CD4-positive, alpha-beta T cell (primary cell): ENCODE results near the gene YIPF7. TPM values are rescaled to one million over a fixed set of nuclear protein-coding genes. Genes with fewer than 3 reads are reported as not detected.

Source experiments
- ATAC-seq: fragments of 200-7000 bp; cut with Tn5 transposase; one replicate; pipeline ENCODE4 v1.10.0; 2022; ENCODE audit warnings: mild to moderate bottlenecking; ENCODE audit not compliant: poor library complexity
- CTCF ChIA-PET: fragments of 350-600 bp; sonication (Branson Sonifier 250); formaldehyde crosslinking; loops from one replicate; lab custom pipeline; 2021; ENCODE audit warnings: antibody characterized with exemption, inconsistent platforms; lab: Charles Lee
- POLR2A ChIA-PET: fragments of 350-600 bp; sonication (Branson Sonifier 250); formaldehyde crosslinking; loops from one replicate; lab custom pipeline; 2021; ENCODE audit warnings: antibody characterized with exemption, inconsistent platforms; lab: Charles Lee
- DNase-seq, 14 experiments: peaks; one replicate each; pipeline ENCODE4 v3.0.0-alpha.2; 2013 to 2020; ENCODE audit warnings: mixed read lengths in 2 of 14
- H3K27ac ChIP-seq, 2 donors: one replicate each; pipeline versions ENCODE4 v1.5.1 to v1.7.0; 2013; ENCODE audit warnings: low read length in 2 of 2, low read depth in 1 of 2, mild to moderate bottlenecking in 1 of 2
- H3K27me3 ChIP-seq, 2 experiments: 1 replicate in 1 of 2; 2 replicates in 1 of 2; pipeline versions ENCODE4 v1.6.1 to v1.7.0; 2013; ENCODE audit warnings: low read length in 2 of 2, control low read depth in 1 of 2, mild to moderate bottlenecking in 1 of 2, moderate library complexity in 1 of 2; ENCODE audit not compliant: insufficient read depth in 2 of 2, control insufficient read depth in 1 of 2
- H3K36me3 ChIP-seq: one replicate; pipeline ENCODE4 v1.6.1; 2013; ENCODE audit warnings: low read length, control low read depth; ENCODE audit not compliant: insufficient read depth
- H3K4me1 ChIP-seq: one replicate; pipeline ENCODE4 v1.6.1; 2013; ENCODE audit warnings: low read length, control low read depth; ENCODE audit not compliant: insufficient read depth
- H3K4me3 ChIP-seq: one replicate; pipeline ENCODE4 v1.5.1; 2013; ENCODE audit warnings: mild to moderate bottlenecking, low read length, moderate library complexity
- H3K9me3 ChIP-seq, 2 experiments: 1 replicate in 1 of 2; 2 replicates in 1 of 2; pipeline versions ENCODE4 v1.6.1 to v1.7.0; 2013; ENCODE audit warnings: low read length in 2 of 2, mild to moderate bottlenecking in 2 of 2, control low read depth in 1 of 2, moderate library complexity in 1 of 2; ENCODE audit not compliant: control insufficient read depth in 1 of 2, insufficient read depth in 1 of 2
- H3K27ac Mint-ChIP-seq: one replicate; pipeline ENCODE4 v1.8.0; 2020; ENCODE audit warnings: mixed read lengths
- H3K27me3 Mint-ChIP-seq: one replicate; pipeline ENCODE4 v1.8.0; 2021; ENCODE audit warnings: mixed read lengths
- H3K36me3 Mint-ChIP-seq: one replicate; pipeline ENCODE4 v1.8.0; 2021; ENCODE audit warnings: low read depth, mixed read lengths
- H3K4me1 Mint-ChIP-seq: one replicate; pipeline ENCODE4 v1.8.0; 2021; ENCODE audit warnings: low read depth, mixed read lengths
- H3K4me3 Mint-ChIP-seq: one replicate; pipeline ENCODE4 v1.8.0; 2020; ENCODE audit warnings: mild to moderate bottlenecking, mixed read lengths
- H3K9me3 Mint-ChIP-seq: one replicate; pipeline ENCODE4 v1.8.0; 2020; ENCODE audit warnings: mixed read lengths
- CTCF ChIP-seq: fragments of 200-600 bp; IDR thresholded peaks from one replicate; pipeline ENCODE4 v1.8.0; 2022; ENCODE audit warnings: antibody characterized with exemption, mild to moderate bottlenecking
- intact Hi-C, 2 experiments: fragments of 100-400 bp; cut with DNase I in 1 of 2; cut with micrococcal nuclease in 1 of 2; formaldehyde crosslinking; loops; one replicate each; pipeline versions ENCODE4 v1.15.1 to v1.9.0; 2023 to 2025; cut with DNase I, micrococcal nuclease
- total RNA-seq, 174 experiments: library from RNA in 2 of 174; stranded (reverse) in 2 of 174; gene quantifications; one replicate each; pipeline ENCODE4 v1.2.3 and lab custom pipeline; 2021 to 2026

YIPF7 gene
- total RNA-seq, 2 experiments from 2014 or later, result not detected

- DNase-seq (no peak), ATAC-seq (no peak)
- Histone ChIP-seq H3K4me3 (no peak overlapping the region), H3K27ac (no peak overlapping the region), H3K36me3 (no peaks in the 10 kb centered on the region), H3K27me3 (no peaks in the 10 kb centered on the region), H3K9me3 (peaks cover 9 to 11% of the 10 kb centered on the region in 2 experiments), H3K4me1 (no peaks in the 10 kb centered on the region)
- H3K4me3 Mint-ChIP-seq, result no peak overlapping the region
- no peaks in the 10 kb centered on the region for H3K4me1 Mint-ChIP-seq
- H3K27ac Mint-ChIP-seq, result no peak overlapping the region
- H3K36me3 Mint-ChIP-seq, result no peaks in the 10 kb centered on the region
- peaks cover 10% of the 10 kb centered on the region for H3K9me3 Mint-ChIP-seq
- POLR2A ChIA-PET, result no interaction called here
- intact Hi-C loops, result no loop called here
- CTCF ChIA-PET, result no interaction called here
- no peaks in the 10 kb centered on the region for H3K27me3 Mint-ChIP-seq
- no peak for TF ChIP-seq CTCF
These were observed 68.0 kb downstream of the YIPF7 start for GRCh38 chr4:44583393-44583792.

GRCh38 chr4:44580231-44580630, 71.2 kb downstream of the YIPF7 start:
- POLR2A ChIA-PET, result no interaction called here

GRCh38 chr4:44578954-44579353, 72.5 kb downstream of the YIPF7 start:
- Histone ChIP-seq H3K27ac (no peak overlapping the region), H3K27me3 (no peaks in the 10 kb centered on the region), H3K36me3 (no peaks in the 10 kb centered on the region), H3K9me3 (peaks cover 9 to 11% of the 10 kb centered on the region in 2 experiments), H3K4me3 (no peak overlapping the region), H3K4me1 (no peaks in the 10 kb centered on the region)
- no peak for TF ChIP-seq CTCF
- ATAC-seq (no peak), DNase-seq (no peak)
- CTCF ChIA-PET, result no interaction called here
- Mint-ChIP-seq H3K27ac (no peak overlapping the region), H3K27me3 (peaks cover 5% of the 10 kb centered on the region), H3K4me1 (no peaks in the 10 kb centered on the region), H3K9me3 (peaks cover 3% of the 10 kb centered on the region), H3K4me3 (no peak overlapping the region), H3K36me3 (no peaks in the 10 kb centered on the region)
- POLR2A ChIA-PET, result no interaction called here
- intact Hi-C loops, result no loop called here

More at GRCh38 chr4:44580231-44580630, 71.2 kb downstream of the YIPF7 start:
- CTCF ChIA-PET, result no interaction called here
- peaks cover 9% of the 10 kb centered on the region for H3K9me3 Mint-ChIP-seq
- H3K4me1 ChIP-seq, result no peaks in the 10 kb centered on the region
- no peak for TF ChIP-seq CTCF
- H3K27me3 ChIP-seq, result no peaks in the 10 kb centered on the region
- ATAC-seq (no peak), DNase-seq (no peak)
- H3K27me3 Mint-ChIP-seq, result peaks cover 5% of the 10 kb centered on the region
- H3K4me3 ChIP-seq, result no peak overlapping the region
- H3K4me1 Mint-ChIP-seq, result no peaks in the 10 kb centered on the region
- no peak overlapping the region for H3K27ac ChIP-seq
- no peak overlapping the region for H3K4me3 Mint-ChIP-seq
- intact Hi-C loops, result no loop called here
- H3K27ac Mint-ChIP-seq, result no peak overlapping the region
- H3K36me3 ChIP-seq, result no peaks in the 10 kb centered on the region
- H3K9me3 ChIP-seq, result peaks cover 9 to 11% of the 10 kb centered on the region in 2 experiments
- H3K36me3 Mint-ChIP-seq, result no peaks in the 10 kb centered on the region

Other genes with a start within 250 kb of the YIPF7 start
- not detected for gene KCTD8, start 202.8 kb downstream of the YIPF7 start, total RNA-seq
- gene GUF1, start 26.8 kb upstream of the YIPF7 start, total RNA-seq, result 10 to 100 TPM; 16.7 to 21.1 TPM
- gene GNPDA2, start 74.9 kb upstream of the YIPF7 start, total RNA-seq, result 1 to 10 TPM; 7.6 to 9.0 TPM